SK-N-SH treated with all-trans-retinoic acid at 6 μM for 48 hours (cell line): ENCODE data around the gene SLC8A2.

ENCODE experiments used
- ATAC-seq: fragments of 200-7000 bp; cut with Tn5 transposase; 3 replicates; pipeline ENCODE4 v1.9.1; 2020; ENCODE audit warnings: mild to moderate bottlenecking, moderate library complexity
- ARNTL ChIP-seq: fragments of 450-650 bp; formaldehyde crosslinking; IDR thresholded peaks from 2 replicates; pipeline ENCODE4 v1.5.0; 2020; ENCODE audit warnings: low read depth, mild to moderate bottlenecking, moderate library complexity, borderline replicate concordance
- BACH2 ChIP-seq: fragments of 250-450 bp; sonication (Bioruptor Pico); IDR thresholded peaks from 2 replicates; pipeline ENCODE4 v1.9.0; 2021; ENCODE audit warnings: mild to moderate bottlenecking, borderline replicate concordance
- CREB5 ChIP-seq: fragments of 250-450 bp; sonication (Bioruptor Pico); IDR thresholded peaks from 2 replicates; pipeline ENCODE4 v1.5.1; 2020; ENCODE audit warnings: low read depth, mild to moderate bottlenecking, moderate library complexity
- CSRNP3 ChIP-seq: fragments of 250-450 bp; sonication (Bioruptor Pico); IDR thresholded peaks from 2 replicates; pipeline ENCODE4 v1.5.1; 2021; ENCODE audit warnings: mild to moderate bottlenecking, moderate library complexity
- ESRRG ChIP-seq: fragments of 250-450 bp; sonication (Bioruptor Pico); IDR thresholded peaks from 2 replicates; pipeline ENCODE4 v1.6.1; 2021; ENCODE audit warnings: mild to moderate bottlenecking
- OSR1 ChIP-seq: fragments of 250-450 bp; sonication (Bioruptor Pico); IDR thresholded peaks from 2 replicates; pipeline ENCODE4 v1.8.0; 2022; ENCODE audit warnings: moderate library complexity, mild to moderate bottlenecking, inconsistent platforms
- PATZ1 ChIP-seq: fragments of 250-450 bp; sonication (Bioruptor Pico); IDR thresholded peaks from 2 replicates; pipeline ENCODE4 v1.8.0; 2020; ENCODE audit warnings: mild to moderate bottlenecking, moderate library complexity, borderline replicate concordance
- POU6F1 ChIP-seq: fragments of 250-450 bp; sonication (Bioruptor Pico); IDR thresholded peaks from 2 replicates; pipeline ENCODE4 v1.8.0; 2021; ENCODE audit warnings: low read depth, mild to moderate bottlenecking, moderate library complexity, borderline replicate concordance
- PPARA ChIP-seq: fragments of 250-450 bp; sonication (Bioruptor Pico); IDR thresholded peaks from 2 replicates; pipeline ENCODE4 v1.5.0; 2020; ENCODE audit warnings: mild to moderate bottlenecking, borderline replicate concordance
- RARB ChIP-seq: fragments of 250-450 bp; sonication (Bioruptor Pico); IDR thresholded peaks from 2 replicates; pipeline ENCODE4 v1.8.0; 2021; ENCODE audit warnings: mild to moderate bottlenecking, moderate library complexity
- SNAI2 ChIP-seq: fragments of 250-450 bp; sonication (Bioruptor Pico); IDR thresholded peaks from 2 replicates; pipeline ENCODE4 v1.5.0; 2020; ENCODE audit warnings: mild to moderate bottlenecking, moderate library complexity
- TOX ChIP-seq: fragments of 250-450 bp; sonication (Bioruptor Pico); IDR thresholded peaks from 2 replicates; pipeline ENCODE4 v1.8.0; 2021; ENCODE audit warnings: mild to moderate bottlenecking, moderate library complexity, borderline replicate concordance
- TSHZ2 ChIP-seq: fragments of 250-450 bp; sonication (Bioruptor Pico); IDR thresholded peaks from 2 replicates; pipeline ENCODE4 v1.5.0; 2020; ENCODE audit warnings: mild to moderate bottlenecking, moderate library complexity
- ZFP3 ChIP-seq: fragments of 250-450 bp; sonication (Bioruptor Pico); IDR thresholded peaks from 2 replicates; pipeline ENCODE4 v1.5.0; 2020; ENCODE audit warnings: mild to moderate bottlenecking, moderate library complexity
- ZFP30 ChIP-seq: fragments of 450-650 bp; formaldehyde crosslinking; IDR thresholded peaks from 2 replicates; pipeline ENCODE4 v1.5.0; 2022; ENCODE audit warnings: mild to moderate bottlenecking, moderate library complexity
- ZNF565 ChIP-seq: fragments of 450-650 bp; formaldehyde crosslinking; conservative IDR thresholded peaks from 2 replicates; pipeline ENCODE4 v1.5.0; 2020; ENCODE audit warnings: low read depth, mild to moderate bottlenecking, moderate library complexity
- ZNF70 ChIP-seq: fragments of 450-650 bp; formaldehyde crosslinking; IDR thresholded peaks from 2 replicates; pipeline ENCODE4 v1.5.0; 2020; ENCODE audit warnings: mild to moderate bottlenecking, moderate library complexity
- ZNF8 ChIP-seq: fragments of 450-650 bp; formaldehyde crosslinking; IDR thresholded peaks from 2 replicates; pipeline ENCODE4 v1.5.0; 2020; ENCODE audit warnings: mild to moderate bottlenecking, moderate library complexity

Gene SLC8A2

GRCh38 chr19:47491358-47492136 is 19.9 kb upstream of the SLC8A2 start:
- TF ChIP-seq PATZ1 (CRISPR knock-in tag) (no peak), TSHZ2 (CRISPR knock-in tag) (no peak), PPARA (CRISPR knock-in tag) (no peak), ZNF565 (CRISPR knock-in tag) (no peak), SNAI2 (no peak), ZNF70 (no peak), CREB5 (CRISPR knock-in tag) (no peak), ZNF8 (CRISPR knock-in tag) (no peak), BACH2 (CRISPR knock-in tag) (no peak), ESRRG (CRISPR knock-in tag) (no peak), ARNTL (CRISPR knock-in tag) (no peak), OSR1 (CRISPR knock-in tag) (no peak), ZFP3 (CRISPR knock-in tag) (no peak), POU6F1 (CRISPR knock-in tag) (no peak), CSRNP3 (no peak)
- ATAC-seq, result no peak

GRCh38 chr19:47490847-47491246 is 19.2 kb upstream of the SLC8A2 start:
- TF ChIP-seq ZFP30 (CRISPR knock-in tag) (no peak), TOX (CRISPR knock-in tag) (no peak), BACH2 (CRISPR knock-in tag) (no peak), POU6F1 (CRISPR knock-in tag) (no peak), PATZ1 (CRISPR knock-in tag) (no peak), RARB (CRISPR knock-in tag) (no peak)
- TF ChIP-seq, all 23 proteins: peak for 0
- no peak for ATAC-seq
